MM.1S (cell line): ENCODE data around the gene MEF2C.

Experiments
- DNase-seq: peaks from one replicate; pipeline ENCODE4 v3.0.0-alpha.2; 2015
- H2AFZ ChIP-seq: fragments of 300-600 bp; sonication (generic); 2 replicates; pipeline ENCODE4 v1.6.0; 2016; ENCODE audit warnings: antibody characterized with exemption, low read length
- H3F3A ChIP-seq: fragments of 300-600 bp; sonication (generic); 2 replicates; pipeline ENCODE4 v1.6.1; 2016; ENCODE audit warnings: mild to moderate bottlenecking, antibody characterized with exemption, low read length, moderate library complexity, mixed read lengths; ENCODE audit not compliant: insufficient read depth
- H3K27ac ChIP-seq: fragments of 300-600 bp; sonication (generic); 2 replicates; pipeline ENCODE4 v1.5.1; 2016; ENCODE audit warnings: mild to moderate bottlenecking, low read length
- H3K27me3 ChIP-seq: fragments of 300-600 bp; sonication (generic); replicated peaks from 2 replicates; pipeline ENCODE4 v1.6.0; 2016; ENCODE audit warnings: low read length; ENCODE audit not compliant: insufficient read depth
- H3K36me3 ChIP-seq: fragments of 300-600 bp; sonication (generic); replicated peaks from 2 replicates; pipeline ENCODE4 v1.6.1; 2016; ENCODE audit warnings: mild to moderate bottlenecking, low read length, mixed read lengths; ENCODE audit not compliant: insufficient read depth
- H3K4me1 ChIP-seq: fragments of 300-600 bp; sonication (generic); 2 replicates; pipeline ENCODE4 v1.6.1; 2016; ENCODE audit warnings: low read length, mixed read lengths
- H3K4me2 ChIP-seq: fragments of 300-600 bp; sonication (generic); 2 replicates; pipeline ENCODE4 v1.6.0; 2016; ENCODE audit warnings: low read depth, low read length
- H3K4me3 ChIP-seq: fragments of 300-600 bp; sonication (generic); 2 replicates; pipeline ENCODE4 v1.5.1; 2016; ENCODE audit warnings: low read length, mixed read lengths
- H3K79me2 ChIP-seq: fragments of 300-600 bp; sonication (generic); 2 replicates; pipeline ENCODE4 v1.6.1; 2016; ENCODE audit warnings: mixed run types, low read length, mixed read lengths
- H3K9ac ChIP-seq: fragments of 300-600 bp; sonication (generic); 2 replicates; pipeline ENCODE4 v1.6.1; 2016; ENCODE audit warnings: low read length, mixed read lengths
- H3K9me2 ChIP-seq: fragments of 300-600 bp; sonication (generic); replicated peaks from 2 replicates; pipeline ENCODE4 v1.6.1; 2016; ENCODE audit warnings: mild to moderate bottlenecking, low read length, mixed read lengths; ENCODE audit not compliant: insufficient read depth
- H3K9me3 ChIP-seq: fragments of 300-600 bp; sonication (generic); replicated peaks from 2 replicates; pipeline ENCODE4 v1.6.1; 2016; ENCODE audit warnings: mild to moderate bottlenecking, low read length, mixed read lengths; ENCODE audit not compliant: insufficient read depth
- H4K20me1 ChIP-seq: fragments of 300-600 bp; sonication (generic); 2 replicates; pipeline ENCODE4 v1.6.1; 2016; ENCODE audit warnings: mild to moderate bottlenecking, low read length, moderate library complexity, mixed read lengths; ENCODE audit not compliant: insufficient read depth
- CTCF ChIP-seq: fragments of 300-600 bp; sonication (generic); IDR thresholded peaks from 2 replicates; pipeline ENCODE4 v1.5.1; 2016; ENCODE audit warnings: antibody characterized with exemption, low read length, mixed read lengths
- EZH2 ChIP-seq: fragments of 300-600 bp; sonication (generic); optimal IDR thresholded peaks from 2 replicates; pipeline ENCODE3; 2017; ENCODE audit warnings: low read depth, mild to moderate bottlenecking, antibody characterized with exemption, low read length, mixed read lengths
- EZH2phosphoT487 ChIP-seq: fragments of 300-600 bp; sonication (generic); IDR thresholded peaks from 2 replicates; pipeline ENCODE4 v1.6.1; 2018; ENCODE audit warnings: antibody characterized with exemption, low read length

MEF2C gene

GRCh38 chr5:88837817-88838216 is 45.2 kb downstream of the MEF2C start:
- Histone ChIP-seq H4K20me1 (peaks cover 5% of the 10 kb centered on the region; the same call in 1 of the 2 replicates), H3K4me1 (peaks cover 33% of the 10 kb centered on the region), H3K36me3 (no peaks in the 10 kb centered on the region; the same call in 1 of the 2 replicates), H2AFZ (no peak overlapping the region), H3F3A (peaks cover 33% of the 10 kb centered on the region), H3K9me2 (no peaks in the 10 kb centered on the region), H3K4me3 (no peak overlapping the region), H3K27ac (no peak overlapping the region), H3K79me2 (peaks cover 99% of the 10 kb centered on the region), H3K9ac (no peak overlapping the region), H3K4me2 (no peak overlapping the region), H3K27me3 (no peaks in the 10 kb centered on the region), H3K9me3 (no peaks in the 10 kb centered on the region)
- DNase-seq: no peak
- no peak for TF ChIP-seq CTCF
- no peak for TF ChIP-seq EZH2phosphoT487
- no peak for TF ChIP-seq EZH2

DNA sequence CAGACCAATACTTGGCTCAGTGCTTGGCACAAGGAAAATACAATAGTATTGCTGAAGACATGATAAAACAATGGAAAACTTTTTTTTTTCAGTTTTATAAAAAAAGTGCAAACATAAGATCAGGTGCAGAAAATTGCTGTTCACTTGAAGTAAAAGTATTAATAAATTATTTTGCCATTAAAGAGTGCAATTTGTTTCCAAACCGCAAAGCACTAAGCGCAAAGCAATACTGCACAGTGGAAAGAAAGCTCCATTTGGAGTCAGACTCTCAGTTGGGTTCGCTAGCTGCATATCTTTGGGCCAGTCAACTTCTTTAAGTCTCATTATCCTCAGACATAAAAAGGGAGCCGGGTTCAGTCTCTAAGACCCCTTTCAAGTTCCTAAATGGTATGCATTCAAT is 45.8 kb downstream of the MEF2C start:
- H3K79me2 ChIP-seq: peaks cover 99% of the 10 kb centered on the region
- H3K9me3 ChIP-seq: no peaks in the 10 kb centered on the region
- peak overlapping the region; percentile 15; the same call in 1 of the 2 replicates for H3K4me2 ChIP-seq
- no peaks in the 10 kb centered on the region for H3K9me2 ChIP-seq
- no peak for DNase-seq
- H3F3A ChIP-seq: peaks cover 38% of the 10 kb centered on the region
- H3K36me3 ChIP-seq: no peaks in the 10 kb centered on the region; the same call in 1 of the 2 replicates
- no peak overlapping the region for H3K9ac ChIP-seq
- no peak overlapping the region for H2AFZ ChIP-seq
- peaks cover 5% of the 10 kb centered on the region; the same call in 1 of the 2 replicates for H4K20me1 ChIP-seq
- H3K4me1 ChIP-seq: peaks cover 39% of the 10 kb centered on the region
- no peak overlapping the region for H3K4me3 ChIP-seq
- no peak overlapping the region for H3K27ac ChIP-seq
- H3K27me3 ChIP-seq: no peaks in the 10 kb centered on the region
- TF ChIP-seq EZH2phosphoT487: no peak
- TF ChIP-seq EZH2: no peak
- no peak for TF ChIP-seq CTCF

DNA sequence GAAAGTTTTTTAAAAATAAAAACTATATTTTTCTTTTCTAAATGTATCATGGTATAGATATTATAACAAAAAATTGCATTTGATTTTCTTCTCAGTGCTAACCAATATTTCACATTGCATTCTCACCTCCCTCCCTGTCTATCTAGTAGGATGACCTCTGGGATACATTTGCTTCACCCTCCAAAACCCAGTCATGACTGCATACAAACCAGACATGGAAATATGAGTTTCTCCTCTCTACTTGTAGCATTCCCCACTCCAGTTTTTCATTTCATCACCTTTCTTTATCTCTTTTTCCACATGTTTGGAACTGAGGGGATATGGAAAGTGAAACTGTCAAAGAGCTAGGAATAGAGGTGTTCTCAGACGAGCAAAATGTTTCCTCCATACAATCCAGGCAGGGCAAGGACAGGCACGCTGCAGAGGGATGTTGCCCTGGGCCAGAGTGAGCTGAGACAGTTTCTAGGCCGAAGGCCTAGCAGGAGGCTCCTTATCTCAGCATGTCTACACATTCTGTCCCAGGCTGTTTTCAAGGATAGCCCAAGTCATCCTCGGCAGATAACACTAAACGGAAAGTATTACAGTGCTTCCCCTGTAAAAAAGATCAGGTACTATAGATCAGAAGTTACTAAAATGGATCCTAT is 46.7 kb downstream of the MEF2C start:
- H3K4me2 ChIP-seq: peak overlapping the region; percentile 15; the same call in 1 of the 2 replicates
- peaks cover 5% of the 10 kb centered on the region; the same call in 1 of the 2 replicates for H4K20me1 ChIP-seq
- peaks cover 47% of the 10 kb centered on the region for H3F3A ChIP-seq
- no peaks in the 10 kb centered on the region for H3K27me3 ChIP-seq
- TF ChIP-seq EZH2phosphoT487: no peak
- no peak for TF ChIP-seq CTCF
- TF ChIP-seq EZH2: no peak
- peak overlapping the region; percentile 24; the same call in 1 of the 2 replicates for H3K27ac ChIP-seq
- DNase-seq: no peak
- no peaks in the 10 kb centered on the region for H3K9me3 ChIP-seq
- H3K36me3 ChIP-seq: no peaks in the 10 kb centered on the region; the same call in 1 of the 2 replicates
- H3K4me3 ChIP-seq: no peak overlapping the region
- no peak overlapping the region for H2AFZ ChIP-seq
- H3K4me1 ChIP-seq: peaks cover 47% of the 10 kb centered on the region
- H3K9ac ChIP-seq: no peak overlapping the region
- no peaks in the 10 kb centered on the region for H3K9me2 ChIP-seq
- H3K79me2 ChIP-seq: peaks cover 99% of the 10 kb centered on the region
